DMS 273 (cell line): Measurements from ENCODE around the gene TRIM17.
A peak's percentile ranks its signal among the peaks of the same experiment; 100 is the strongest.

Source experiments
- DNase-seq: peaks from one replicate; lab custom pipeline; 2025; ENCODE audit not compliant: unreplicated experiment; lab: John Stamatoyannopoulos, UW

Gene TRIM17

GRCh38 chr1:228416217-228416933 lies at the start of gene TRIM17:
Gene TRIM17 (minus strand): TSS chr1:228416861. CDS start chr1:228415072, 1,789 bp downstream.
- DNase-seq, result peak; percentile 69

- DNase-seq, result no peak
These were observed 49.0 kb upstream of the TRIM17 start for GRCh38 chr1:228465571-228466146.

GRCh38 chr1:228465141-228465540 lies 48.5 kb upstream of the TRIM17 start:
- DNase-seq, result no peak

- DNase-seq, result no peak
These were observed 47.9 kb upstream of the TRIM17 start for GRCh38 chr1:228464487-228464983.

GRCh38 chr1:228463559-228464455 lies 47.1 kb upstream of the TRIM17 start:
- DNase-seq, result no peak

- DNase-seq, result no peak
These were observed 46.4 kb upstream of the TRIM17 start for GRCh38 chr1:228463009-228463558.

GRCh38 chr1:228462560-228462959 lies 45.9 kb upstream of the TRIM17 start:
- no peak for DNase-seq

GRCh38 chr1:228460821-228461220 lies 44.2 kb upstream of the TRIM17 start:
- DNase-seq, result no peak

- DNase-seq, result peak; percentile 93
These were observed 42.7 kb upstream of the TRIM17 start for GRCh38 chr1:228459091-228459993.

- peak; percentile 99 for DNase-seq
These were observed 40.9 kb upstream of the TRIM17 start for GRCh38 chr1:228457396-228458176.

GRCh38 chr1:228457017-228457395 lies 40.3 kb upstream of the TRIM17 start:
- no peak for DNase-seq

GRCh38 chr1:228456252-228457016 lies 39.8 kb upstream of the TRIM17 start:
- DNase-seq, result no peak

- peak; percentile 34 for DNase-seq
These were observed 39.1 kb upstream of the TRIM17 start for GRCh38 chr1:228455715-228456114.

- DNase-seq, result no peak
These were observed 37.6 kb upstream of the TRIM17 start for GRCh38 chr1:228454238-228454637.

GRCh38 chr1:228453614-228454013 lies 37.0 kb upstream of the TRIM17 start:
- DNase-seq, result no peak

GRCh38 chr1:228453022-228453560 lies 36.4 kb upstream of the TRIM17 start:
- no peak for DNase-seq

GRCh38 chr1:228452194-228453021 lies 35.7 kb upstream of the TRIM17 start:
- DNase-seq, result no peak

- DNase-seq, result no peak
These were observed 33.5 kb upstream of the TRIM17 start for GRCh38 chr1:228450200-228450599.
